Epithelial cell of proximal tubule (primary cell): ENCODE results near the gene TRDMT1. TPM values are rescaled to one million over a fixed set of nuclear protein-coding genes. Genes with fewer than 3 reads are reported as not detected.
A peak's percentile ranks its signal among the peaks of the same experiment; 100 is the strongest.

Experiments
- DNase-seq: peaks from one replicate; pipeline ENCODE4 v3.0.0-alpha.2; 2011; ENCODE audit warnings: low read depth
- H3K4me3 ChIP-seq: 2 replicates; pipeline ENCODE4 v1.5.1; 2011; ENCODE audit warnings: low read depth, mild to moderate bottlenecking, low read length
- total RNA-seq: library from RNA; depleted of rRNA; stranded (reverse); fragments of >200 nt; gene quantifications from 2 replicates; pipeline ENCODE4 v1.2.3, GENCODE V29; 2015
- TF ChIP-seq, protein P1 (sequence below): conservative IDR thresholded peaks from 2 replicates; pipeline ENCODE4 v1.5.1; 2012; ENCODE audit warnings: low read depth, mild to moderate bottlenecking, low read length

Gene TRDMT1
- total RNA-seq, 1 donor from 2014 or later = 4.6 TPM

DNA sequence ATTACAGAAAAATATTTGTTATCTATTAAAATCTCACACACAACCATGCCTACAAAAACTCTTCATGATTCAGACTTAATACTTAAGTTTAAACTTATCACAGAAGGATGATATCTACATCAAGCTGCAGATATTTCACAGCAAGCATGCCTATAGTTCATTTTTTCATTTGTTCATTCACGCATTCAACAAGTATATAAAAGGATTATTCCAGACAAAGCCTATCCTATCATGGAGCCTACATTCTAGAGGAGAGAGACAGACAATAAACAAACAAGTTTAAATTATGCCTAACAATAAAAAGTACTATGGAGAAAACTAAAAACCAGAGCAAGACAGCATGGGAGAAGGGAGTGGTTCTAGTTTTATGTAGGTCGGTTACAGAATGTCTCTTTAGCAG is 10.9 kb downstream of the TRDMT1 start:
- TF ChIP-seq, protein P1, sequence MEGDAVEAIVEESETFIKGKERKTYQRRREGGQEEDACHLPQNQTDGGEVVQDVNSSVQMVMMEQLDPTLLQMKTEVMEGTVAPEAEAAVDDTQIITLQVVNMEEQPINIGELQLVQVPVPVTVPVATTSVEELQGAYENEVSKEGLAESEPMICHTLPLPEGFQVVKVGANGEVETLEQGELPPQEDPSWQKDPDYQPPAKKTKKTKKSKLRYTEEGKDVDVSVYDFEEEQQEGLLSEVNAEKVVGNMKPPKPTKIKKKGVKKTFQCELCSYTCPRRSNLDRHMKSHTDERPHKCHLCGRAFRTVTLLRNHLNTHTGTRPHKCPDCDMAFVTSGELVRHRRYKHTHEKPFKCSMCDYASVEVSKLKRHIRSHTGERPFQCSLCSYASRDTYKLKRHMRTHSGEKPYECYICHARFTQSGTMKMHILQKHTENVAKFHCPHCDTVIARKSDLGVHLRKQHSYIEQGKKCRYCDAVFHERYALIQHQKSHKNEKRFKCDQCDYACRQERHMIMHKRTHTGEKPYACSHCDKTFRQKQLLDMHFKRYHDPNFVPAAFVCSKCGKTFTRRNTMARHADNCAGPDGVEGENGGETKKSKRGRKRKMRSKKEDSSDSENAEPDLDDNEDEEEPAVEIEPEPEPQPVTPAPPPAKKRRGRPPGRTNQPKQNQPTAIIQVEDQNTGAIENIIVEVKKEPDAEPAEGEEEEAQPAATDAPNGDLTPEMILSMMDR = no peak
- no peak overlapping the region for H3K4me3 ChIP-seq
- DNase-seq = no peak

DNA sequence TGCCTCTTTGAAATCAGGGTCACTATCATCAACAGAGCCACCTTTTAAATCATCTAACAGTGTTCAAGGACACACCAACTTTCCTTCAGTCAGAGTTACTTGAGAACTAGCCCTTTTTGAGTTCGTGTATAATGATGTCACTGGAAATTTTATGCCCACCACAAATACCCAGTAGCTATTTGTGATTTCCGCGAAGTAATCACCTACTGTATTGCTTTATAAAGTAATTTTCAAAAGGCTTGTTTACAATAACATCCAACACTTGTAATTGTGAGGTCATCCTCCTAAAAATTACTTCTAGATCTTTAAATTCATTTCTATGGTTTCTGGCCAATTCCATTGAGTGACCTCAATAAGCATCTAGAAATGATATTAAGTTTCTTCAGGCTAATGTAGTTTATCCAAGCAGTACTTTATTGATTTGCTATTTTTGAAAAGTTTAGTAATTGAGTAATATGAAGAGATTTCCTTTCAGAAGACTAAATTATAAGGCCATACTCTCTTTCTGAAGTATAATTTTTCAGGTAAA is 12.8 kb downstream of the TRDMT1 start:
- H3K4me3 ChIP-seq = no peak overlapping the region
- no peak for DNase-seq
- TF ChIP-seq, protein P1 = no peak

DNA sequence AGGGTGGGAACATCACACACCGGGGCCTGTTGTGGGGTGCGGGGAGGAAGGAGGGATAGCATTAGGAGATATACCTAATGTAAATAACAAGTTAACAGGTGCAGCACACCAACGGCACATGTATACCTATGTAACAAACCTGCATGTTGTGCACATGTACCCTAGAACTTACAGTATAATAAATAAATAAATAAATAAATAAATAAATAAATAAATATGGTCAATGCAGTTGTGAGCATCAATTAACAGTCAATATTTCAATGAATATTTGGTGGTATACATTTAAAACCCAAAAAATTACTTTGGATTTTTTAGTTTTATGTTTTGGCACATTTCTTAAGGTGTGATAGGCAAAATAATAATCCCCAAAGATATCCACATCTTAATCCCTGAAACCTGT is 15.6 kb downstream of the TRDMT1 start:
- TF ChIP-seq, protein P1 = no peak
- DNase-seq = no peak
- H3K4me3 ChIP-seq = no peak overlapping the region

DNA sequence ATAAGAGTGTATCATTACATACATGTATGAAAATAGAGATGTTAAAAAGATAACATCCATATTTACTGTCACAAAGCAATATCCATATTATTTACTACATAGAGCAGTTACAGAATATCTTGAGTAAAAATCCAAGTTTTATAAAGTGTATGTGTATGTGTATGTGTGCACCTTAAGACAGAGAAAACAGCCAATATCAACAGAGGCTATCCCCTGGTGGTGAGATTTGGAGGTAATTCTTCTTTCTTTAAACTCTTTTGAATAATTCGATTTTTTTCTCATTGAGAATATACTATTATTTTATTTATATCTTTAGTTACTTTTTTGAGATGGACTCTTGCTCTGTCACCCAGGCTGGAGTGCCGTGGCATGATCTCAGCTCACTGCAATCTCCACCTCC is 18.4 kb downstream of the TRDMT1 start:
- H3K4me3 ChIP-seq = no peak overlapping the region
- no peak for DNase-seq
- TF ChIP-seq, protein P1 = peak; percentile 49

DNA sequence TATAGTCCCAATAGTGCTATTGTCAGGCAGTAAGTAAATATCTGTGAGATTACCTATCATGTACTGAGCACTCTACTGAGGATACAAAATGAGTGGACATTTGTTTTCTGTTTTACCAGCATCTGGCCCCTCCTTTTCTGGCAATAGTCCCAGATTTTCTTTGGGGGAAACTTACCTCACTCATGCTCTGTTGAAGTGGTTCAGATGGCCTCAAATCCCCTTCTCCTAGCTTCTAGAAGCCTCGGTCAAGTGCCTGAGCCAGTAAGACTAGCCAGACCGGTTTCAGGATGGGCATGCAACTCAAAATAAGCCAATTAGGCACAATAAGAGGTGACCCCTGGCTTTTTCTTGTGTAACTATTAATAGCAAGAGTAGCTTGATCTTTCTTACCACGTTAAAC is 19.7 kb downstream of the TRDMT1 start:
- no peak overlapping the region for H3K4me3 ChIP-seq
- no peak for DNase-seq
- TF ChIP-seq, protein P1 = no peak

DNA sequence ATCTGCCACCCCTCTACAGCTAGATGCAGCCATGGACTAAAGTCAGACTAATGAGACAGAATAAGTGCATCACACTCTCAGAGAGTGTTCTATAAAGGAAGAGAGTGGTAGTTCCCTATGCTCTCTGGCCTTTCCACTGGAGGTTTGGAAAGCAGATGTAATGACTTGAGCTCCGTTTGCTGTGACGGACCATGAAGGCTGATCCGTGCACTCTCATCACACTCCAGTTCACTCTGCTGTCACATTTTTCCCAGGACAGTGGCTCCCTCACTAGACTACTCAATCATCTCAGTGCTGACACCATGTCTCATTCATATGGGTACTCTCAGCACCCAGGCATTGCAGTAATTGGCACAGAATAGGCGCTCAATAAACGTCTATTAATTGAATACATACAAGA is 20.4 kb downstream of the TRDMT1 start:
- H3K4me3 ChIP-seq = no peak overlapping the region
- TF ChIP-seq, protein P1 = no peak
- DNase-seq = no peak

DNA sequence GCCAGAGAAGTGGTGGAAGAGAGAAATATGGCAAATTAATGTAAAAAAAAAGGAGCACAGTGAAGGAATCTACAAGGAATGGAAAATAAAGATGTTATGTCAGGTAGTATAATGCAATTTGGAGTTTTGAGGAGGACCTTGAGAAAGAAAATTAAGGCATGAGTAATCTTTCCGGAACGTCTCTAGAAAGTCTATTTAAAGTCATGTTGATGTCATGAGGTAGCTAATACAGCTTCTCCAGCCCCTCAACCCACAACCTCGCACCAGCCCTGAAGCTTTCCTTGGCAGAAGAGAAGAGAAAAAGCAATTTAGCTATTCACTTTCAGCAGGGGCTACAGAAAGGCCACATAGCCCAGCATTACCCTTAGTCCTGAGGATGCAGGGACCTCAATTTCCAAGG is 22.5 kb downstream of the TRDMT1 start:
- no peak for DNase-seq
- TF ChIP-seq, protein P1 = no peak
- H3K4me3 ChIP-seq = no peak overlapping the region
